ENCODE measurements around the gene RELCH.

The RELCH gene

DNA sequence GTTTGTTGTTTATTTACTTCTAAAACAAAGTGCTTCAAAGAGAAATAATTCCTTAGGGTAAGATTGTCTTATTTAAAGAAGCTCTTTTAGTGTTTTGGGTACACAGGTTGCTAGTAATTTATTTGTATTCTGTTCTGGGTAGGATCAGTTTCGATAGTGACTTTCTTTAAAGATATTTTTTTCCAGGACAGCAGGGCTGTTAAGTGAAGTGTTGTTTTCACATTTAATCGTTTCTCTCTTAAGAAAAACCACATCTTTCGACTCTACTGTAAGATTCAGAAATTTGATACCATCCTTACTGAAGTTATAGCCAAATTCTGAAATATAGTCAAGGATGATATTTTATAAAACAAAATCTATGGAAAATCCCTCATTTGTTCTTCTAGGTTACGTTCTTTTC is 155.8 kb downstream of the RELCH start:
- H3K27ac ChIP-seq (ENCODE audit: low read depth, low read length) = no peak overlapping the region
- no peak for TF ChIP-seq EZH2phosphoT487 (IDR thresholded peaks at IDR 0.05; ENCODE audit: borderline replicate concordance, low read length)
- TF ChIP-seq, protein P1, sequence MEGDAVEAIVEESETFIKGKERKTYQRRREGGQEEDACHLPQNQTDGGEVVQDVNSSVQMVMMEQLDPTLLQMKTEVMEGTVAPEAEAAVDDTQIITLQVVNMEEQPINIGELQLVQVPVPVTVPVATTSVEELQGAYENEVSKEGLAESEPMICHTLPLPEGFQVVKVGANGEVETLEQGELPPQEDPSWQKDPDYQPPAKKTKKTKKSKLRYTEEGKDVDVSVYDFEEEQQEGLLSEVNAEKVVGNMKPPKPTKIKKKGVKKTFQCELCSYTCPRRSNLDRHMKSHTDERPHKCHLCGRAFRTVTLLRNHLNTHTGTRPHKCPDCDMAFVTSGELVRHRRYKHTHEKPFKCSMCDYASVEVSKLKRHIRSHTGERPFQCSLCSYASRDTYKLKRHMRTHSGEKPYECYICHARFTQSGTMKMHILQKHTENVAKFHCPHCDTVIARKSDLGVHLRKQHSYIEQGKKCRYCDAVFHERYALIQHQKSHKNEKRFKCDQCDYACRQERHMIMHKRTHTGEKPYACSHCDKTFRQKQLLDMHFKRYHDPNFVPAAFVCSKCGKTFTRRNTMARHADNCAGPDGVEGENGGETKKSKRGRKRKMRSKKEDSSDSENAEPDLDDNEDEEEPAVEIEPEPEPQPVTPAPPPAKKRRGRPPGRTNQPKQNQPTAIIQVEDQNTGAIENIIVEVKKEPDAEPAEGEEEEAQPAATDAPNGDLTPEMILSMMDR (IDR thresholded peaks at IDR 0.05; ENCODE audit: low read depth, low read length, poor library complexity, severe bottlenecking) = no peak

DNA sequence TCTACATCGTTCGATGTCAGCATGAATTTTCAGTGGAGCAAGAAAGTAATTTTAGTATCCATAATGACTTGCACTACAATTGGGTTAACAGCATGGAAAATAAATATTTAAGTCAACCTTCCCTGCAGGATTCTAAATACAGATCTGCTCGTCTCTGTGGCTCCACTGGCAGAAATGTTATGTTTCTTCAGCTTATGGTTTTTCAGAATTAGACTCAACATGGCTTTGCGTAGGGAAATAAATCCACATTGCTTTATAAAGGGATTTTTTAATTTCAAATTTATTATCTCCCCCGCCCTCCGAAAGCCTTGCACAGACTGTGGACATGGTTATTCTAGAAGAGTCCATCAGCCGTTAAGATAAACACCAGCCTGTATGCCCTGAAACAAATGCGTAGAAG is 156.3 kb downstream of the RELCH start:
- no peaks in the 10 kb centered on the region for H3K36me3 ChIP-seq (ENCODE audit: control insufficient read depth, low read length)
- no peaks in the 10 kb centered on the region for H3F3A ChIP-seq (ENCODE audit: control insufficient read depth, insufficient read depth)
- no peak overlapping the region for H3K4me3 ChIP-seq (ENCODE audit: low read length)
- H3K27me3 ChIP-seq (ENCODE audit: control insufficient read depth, low read length) = no peaks in the 10 kb centered on the region; the same call in 1 of the 2 replicates
- H3K79me2 ChIP-seq (ENCODE audit: control insufficient read depth, low read length) = no peaks in the 10 kb centered on the region
- peaks cover 7% of the 10 kb centered on the region; the same call in 1 of the 2 replicates for H3K4me1 ChIP-seq (ENCODE audit: control insufficient read depth, low read length)
- no peak for TF ChIP-seq EZH2phosphoT487 (IDR thresholded peaks at IDR 0.05; ENCODE audit: borderline replicate concordance, low read length)
- TF ChIP-seq, protein P1 (IDR thresholded peaks at IDR 0.05; ENCODE audit: low read depth, low read length, poor library complexity, severe bottlenecking) = no peak
- no peak overlapping the region for H3K27ac ChIP-seq (ENCODE audit: low read depth, low read length)
- H4K20me1 ChIP-seq (ENCODE audit: control insufficient read depth, insufficient read depth, low read depth, low read length) = no peaks in the 10 kb centered on the region
- no peaks in the 10 kb centered on the region for H3K9me3 ChIP-seq (ENCODE audit: control insufficient read depth, insufficient read depth, low read length)
- no peak overlapping the region for H3K4me2 ChIP-seq (ENCODE audit: low read length)
- no peaks in the 10 kb centered on the region for H3K9me2 ChIP-seq (replicated peaks; ENCODE audit: control insufficient read depth, low read length)

More for the DNA sequence above, 155.8 kb downstream of the RELCH start:
- no peak overlapping the region for H3K4me2 ChIP-seq (ENCODE audit: low read length)
- no peaks in the 10 kb centered on the region for H3K9me3 ChIP-seq (ENCODE audit: control insufficient read depth, insufficient read depth, low read length)
- peaks cover 7% of the 10 kb centered on the region; the same call in 1 of the 2 replicates for H3K4me1 ChIP-seq (ENCODE audit: control insufficient read depth, low read length)
- no peaks in the 10 kb centered on the region for H3F3A ChIP-seq (ENCODE audit: control insufficient read depth, insufficient read depth)
- H4K20me1 ChIP-seq (ENCODE audit: control insufficient read depth, insufficient read depth, low read depth, low read length) = no peaks in the 10 kb centered on the region
- no peaks in the 10 kb centered on the region for H3K9me2 ChIP-seq (replicated peaks; ENCODE audit: control insufficient read depth, low read length)
- peaks cover 4% of the 10 kb centered on the region for H3K27me3 ChIP-seq (ENCODE audit: control insufficient read depth, low read length)
- no peaks in the 10 kb centered on the region for H3K79me2 ChIP-seq (ENCODE audit: control insufficient read depth, low read length)
- H3K36me3 ChIP-seq (ENCODE audit: control insufficient read depth, low read length) = no peaks in the 10 kb centered on the region
- no peak overlapping the region for H3K4me3 ChIP-seq (ENCODE audit: low read length)

DNA sequence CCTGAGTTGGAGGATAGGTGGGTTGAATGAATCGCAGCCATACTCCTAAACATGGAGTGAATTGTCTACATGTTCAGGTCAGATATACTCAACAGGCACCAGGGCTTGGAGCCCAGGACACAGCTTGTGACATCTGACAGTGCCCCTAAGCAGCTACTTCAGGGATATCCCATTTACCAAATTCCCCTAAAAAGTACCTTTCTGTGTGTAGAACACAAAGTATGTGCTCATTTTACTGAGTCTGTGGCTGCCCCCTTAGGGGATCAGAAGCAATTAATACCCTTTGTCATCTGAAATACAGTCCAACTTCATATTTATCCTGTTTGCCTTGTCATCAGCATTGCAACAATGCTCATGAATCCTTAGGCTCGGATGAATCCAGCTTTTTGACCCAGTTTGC is 158.9 kb downstream of the RELCH start:
- Histone ChIP-seq H3K4me3 (ENCODE audit: low read length) (no peak overlapping the region), H3K9me3 (ENCODE audit: control insufficient read depth, insufficient read depth, low read length) (no peaks in the 10 kb centered on the region), H3K4me1 (ENCODE audit: control insufficient read depth, low read length) (peaks cover 7% of the 10 kb centered on the region; the same call in 1 of the 2 replicates), H4K20me1 (ENCODE audit: control insufficient read depth, insufficient read depth, low read depth, low read length) (no peaks in the 10 kb centered on the region), H3K79me2 (ENCODE audit: control insufficient read depth, low read length) (no peaks in the 10 kb centered on the region), H3F3A (ENCODE audit: control insufficient read depth, insufficient read depth) (no peaks in the 10 kb centered on the region), H3K4me2 (ENCODE audit: low read length) (no peak overlapping the region), H3K36me3 (ENCODE audit: control insufficient read depth, low read length) (no peaks in the 10 kb centered on the region), H3K9me2 (replicated peaks; ENCODE audit: control insufficient read depth, low read length) (no peaks in the 10 kb centered on the region), H3K27ac (ENCODE audit: low read depth, low read length) (no peak overlapping the region), H3K27me3 (ENCODE audit: control insufficient read depth, low read length) (no peaks in the 10 kb centered on the region; the same call in 1 of the 2 replicates)
- TF ChIP-seq, protein P1 (IDR thresholded peaks at IDR 0.05; ENCODE audit: low read depth, low read length, poor library complexity, severe bottlenecking) = no peak
- TF ChIP-seq EZH2phosphoT487 (IDR thresholded peaks at IDR 0.05; ENCODE audit: borderline replicate concordance, low read length) = no peak

All from DOHH2 (cell line).